SU-DHL-6 (cell line): ENCODE results near the gene HIVEP3.

Experiments
- H2AFZ ChIP-seq: fragments of 200-600 bp; sonication (generic); 2 replicates; pipeline ENCODE4 v1.6.1; 2014; ENCODE audit warnings: low read depth, mild to moderate bottlenecking, moderate library complexity, mixed read lengths, antibody characterized with exemption, low read length; ENCODE audit not compliant: severe bottlenecking
- H3F3A ChIP-seq: fragments of 200-600 bp; shearing (Covaris generic); 2 replicates; pipeline ENCODE4 v1.6.0; 2016; ENCODE audit warnings: antibody characterized with exemption, mild to moderate bottlenecking; ENCODE audit not compliant: insufficient read depth
- H3K27ac ChIP-seq: fragments of 200-600 bp; sonication (generic); 2 replicates; pipeline ENCODE4 v1.5.1; 2016; ENCODE audit warnings: low read depth, mild to moderate bottlenecking, low read length, moderate library complexity, mixed read lengths
- H3K27me3 ChIP-seq: fragments of 200-600 bp; sonication (generic), shearing (Covaris generic); 2 replicates; pipeline ENCODE4 v1.6.0; 2014; ENCODE audit warnings: mild to moderate bottlenecking, low read length
- H3K36me3 ChIP-seq: fragments of 200-600 bp; sonication (generic); 2 replicates; pipeline ENCODE4 v1.6.1; 2014; ENCODE audit warnings: mild to moderate bottlenecking, low read length, mixed read lengths
- H3K4me2 ChIP-seq: fragments of 300-600, 200-600 bp; shearing (Covaris generic), sonication (generic); 2 replicates; pipeline ENCODE4 v1.6.0; 2014; ENCODE audit warnings: low read length, low read depth, mild to moderate bottlenecking; ENCODE audit not compliant: poor library complexity, severe bottlenecking
- H3K4me3 ChIP-seq: fragments of 200-600 bp; sonication (generic); 2 replicates; pipeline ENCODE4 v1.5.1; 2014; ENCODE audit warnings: antibody characterized with exemption, low read length, mild to moderate bottlenecking, mixed read lengths; ENCODE audit not compliant: insufficient read depth, poor library complexity, severe bottlenecking
- H3K79me2 ChIP-seq: fragments of 200-600 bp; sonication (generic); 2 replicates; pipeline ENCODE4 v1.6.1; 2014; ENCODE audit warnings: mild to moderate bottlenecking, low read length, moderate library complexity; ENCODE audit not compliant: insufficient read depth
- H3K9ac ChIP-seq: fragments of 200-600 bp; sonication (generic); 2 replicates; pipeline ENCODE4 v1.7.0; 2014; ENCODE audit warnings: mild to moderate bottlenecking, low read length
- H3K9me2 ChIP-seq: fragments of 200-600 bp; sonication (generic); replicated peaks from 2 replicates; pipeline ENCODE4 v1.6.1; 2014; ENCODE audit warnings: low read length; ENCODE audit not compliant: insufficient read depth
- H3K9me3 ChIP-seq: fragments of 200-600 bp; sonication (generic); 2 replicates; pipeline ENCODE4 v1.6.1; 2014; ENCODE audit warnings: low read length, mixed read lengths; ENCODE audit not compliant: insufficient read depth
- H4K20me1 ChIP-seq: fragments of 200-600 bp; sonication (generic); 2 replicates; pipeline ENCODE4 v1.6.1; 2014; ENCODE audit warnings: low read depth, mild to moderate bottlenecking, antibody characterized with exemption, low read length, moderate library complexity, mixed read lengths
- EZH2phosphoT487 ChIP-seq: fragments of 200-600 bp; sonication (generic), shearing (Covaris generic); conservative IDR thresholded peaks from 2 replicates; pipeline ENCODE4 v1.6.1; 2018; ENCODE audit warnings: mild to moderate bottlenecking, antibody characterized with exemption, low read length, moderate library complexity, mixed read lengths
- TF ChIP-seq, protein P1 (sequence below): fragments of 200-600 bp; sonication (generic); IDR thresholded peaks from one replicate; pipeline ENCODE4 v1.5.1; 2017; ENCODE audit warnings: antibody characterized with exemption, mild to moderate bottlenecking, low read length, moderate library complexity; ENCODE audit not compliant: insufficient read depth, poor library complexity, severe bottlenecking

The HIVEP3 gene

DNA sequence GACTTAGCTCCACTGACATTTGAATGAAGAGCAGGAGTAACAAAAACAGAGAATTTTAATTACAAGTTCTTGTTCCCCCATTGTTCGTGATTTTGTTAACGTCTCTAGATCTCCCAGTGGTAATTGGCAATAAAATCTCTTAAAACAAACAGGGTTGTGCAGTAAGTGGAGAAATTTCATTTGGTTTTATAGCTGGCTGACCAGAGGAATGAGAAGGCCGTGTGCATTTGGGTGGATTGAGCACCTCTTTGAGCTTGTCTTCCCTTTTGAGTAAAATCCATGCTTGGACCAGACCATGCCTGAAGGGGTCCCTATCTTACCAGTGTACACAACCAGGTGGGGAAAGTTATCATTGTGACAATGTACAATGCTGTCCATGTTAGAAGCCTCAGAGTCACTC is 137.8 kb downstream of the HIVEP3 start:
- Histone ChIP-seq H3K9me2 (no peaks in the 10 kb centered on the region), H3K9ac (no peak overlapping the region), H3K27ac (no peak overlapping the region)

DNA sequence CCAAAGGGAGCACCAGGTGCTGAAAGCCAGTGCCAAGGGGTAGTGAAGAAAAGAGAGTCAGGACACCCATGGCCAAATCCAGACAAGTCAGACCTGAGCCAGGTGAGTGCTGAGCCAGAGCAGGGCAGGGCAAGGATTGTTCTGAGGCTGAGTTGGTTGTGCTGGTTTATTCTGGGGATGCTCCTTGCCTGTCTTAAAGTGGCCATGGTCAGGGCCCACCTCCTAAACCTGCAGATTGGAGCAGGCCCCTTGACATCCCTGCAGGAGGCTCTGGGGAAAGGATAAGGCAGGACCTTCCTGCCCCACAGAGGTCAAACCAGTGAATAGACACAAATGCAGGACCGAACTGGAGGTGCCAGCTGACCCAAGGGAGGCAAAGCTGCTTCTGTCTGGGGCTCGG is 138.4 kb downstream of the HIVEP3 start:
- TF ChIP-seq, protein P1, sequence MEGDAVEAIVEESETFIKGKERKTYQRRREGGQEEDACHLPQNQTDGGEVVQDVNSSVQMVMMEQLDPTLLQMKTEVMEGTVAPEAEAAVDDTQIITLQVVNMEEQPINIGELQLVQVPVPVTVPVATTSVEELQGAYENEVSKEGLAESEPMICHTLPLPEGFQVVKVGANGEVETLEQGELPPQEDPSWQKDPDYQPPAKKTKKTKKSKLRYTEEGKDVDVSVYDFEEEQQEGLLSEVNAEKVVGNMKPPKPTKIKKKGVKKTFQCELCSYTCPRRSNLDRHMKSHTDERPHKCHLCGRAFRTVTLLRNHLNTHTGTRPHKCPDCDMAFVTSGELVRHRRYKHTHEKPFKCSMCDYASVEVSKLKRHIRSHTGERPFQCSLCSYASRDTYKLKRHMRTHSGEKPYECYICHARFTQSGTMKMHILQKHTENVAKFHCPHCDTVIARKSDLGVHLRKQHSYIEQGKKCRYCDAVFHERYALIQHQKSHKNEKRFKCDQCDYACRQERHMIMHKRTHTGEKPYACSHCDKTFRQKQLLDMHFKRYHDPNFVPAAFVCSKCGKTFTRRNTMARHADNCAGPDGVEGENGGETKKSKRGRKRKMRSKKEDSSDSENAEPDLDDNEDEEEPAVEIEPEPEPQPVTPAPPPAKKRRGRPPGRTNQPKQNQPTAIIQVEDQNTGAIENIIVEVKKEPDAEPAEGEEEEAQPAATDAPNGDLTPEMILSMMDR, result no peak
- TF ChIP-seq EZH2phosphoT487, result no peak

More for the DNA sequence above, 137.8 kb downstream of the HIVEP3 start:
- Histone ChIP-seq H4K20me1 (no peaks in the 10 kb centered on the region), H2AFZ (no peak overlapping the region), H3K36me3 (no peaks in the 10 kb centered on the region), H3K79me2 (no peaks in the 10 kb centered on the region), H3K4me3 (no peak overlapping the region), H3K4me2 (no peak overlapping the region), H3F3A (no peaks in the 10 kb centered on the region), H3K27me3 (no peaks in the 10 kb centered on the region), H3K9me3 (no peaks in the 10 kb centered on the region)
- TF ChIP-seq, protein P1, result no peak
- TF ChIP-seq EZH2phosphoT487, result no peak

DNA sequence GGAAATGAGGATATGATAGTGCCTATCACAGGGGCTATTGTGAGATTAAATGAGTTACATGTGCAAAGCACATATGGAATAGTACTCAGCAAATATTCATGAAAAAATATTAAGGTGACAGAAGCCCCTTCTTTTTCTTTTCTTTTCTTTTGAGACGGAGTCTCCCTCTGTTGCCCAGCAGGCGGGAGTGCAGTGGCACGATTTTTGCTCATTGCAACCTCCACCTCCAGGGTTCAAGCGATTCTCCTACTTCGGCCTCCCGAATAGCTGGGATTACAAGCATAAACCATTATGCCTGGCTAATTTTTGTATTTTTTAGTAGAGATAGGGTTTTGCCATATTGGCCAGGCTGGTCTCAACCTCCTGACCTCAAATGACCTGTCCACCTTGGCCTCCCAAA is 139.4 kb downstream of the HIVEP3 start:
- TF ChIP-seq EZH2phosphoT487, result no peak
- TF ChIP-seq, protein P1, result no peak

More for the DNA sequence above, 138.4 kb downstream of the HIVEP3 start:
- no peaks in the 10 kb centered on the region for H3K9me3 ChIP-seq
- no peaks in the 10 kb centered on the region for H3K79me2 ChIP-seq
- no peaks in the 10 kb centered on the region for H3F3A ChIP-seq
- no peak overlapping the region for H3K27ac ChIP-seq
- no peak overlapping the region for H3K4me3 ChIP-seq
- H3K36me3 ChIP-seq, result no peaks in the 10 kb centered on the region
- H2AFZ ChIP-seq, result no peak overlapping the region
- no peaks in the 10 kb centered on the region for H3K27me3 ChIP-seq
- H4K20me1 ChIP-seq, result no peaks in the 10 kb centered on the region
- H3K9me2 ChIP-seq, result no peaks in the 10 kb centered on the region
- H3K9ac ChIP-seq, result no peak overlapping the region
- H3K4me2 ChIP-seq, result no peak overlapping the region

More for the DNA sequence above, 139.4 kb downstream of the HIVEP3 start:
- Histone ChIP-seq H3F3A (no peaks in the 10 kb centered on the region), H2AFZ (no peak overlapping the region), H3K9me3 (no peaks in the 10 kb centered on the region), H3K4me2 (no peak overlapping the region), H3K27me3 (no peaks in the 10 kb centered on the region), H3K9ac (no peak overlapping the region), H3K9me2 (no peaks in the 10 kb centered on the region), H3K79me2 (no peaks in the 10 kb centered on the region), H3K27ac (no peak overlapping the region), H3K36me3 (no peaks in the 10 kb centered on the region), H3K4me3 (no peak overlapping the region), H4K20me1 (no peaks in the 10 kb centered on the region)
